HG02588 (cell line): ENCODE measurements around the gene STRN4.

Experiments
- ATAC-seq: cut with Tn5 transposase; IDR thresholded peaks from one replicate; pipeline ENCODE4 v1.9.1; 2021; ENCODE audit warnings: mild to moderate bottlenecking, moderate library complexity; ENCODE audit not compliant: unreplicated experiment

STRN4 gene

DNA sequence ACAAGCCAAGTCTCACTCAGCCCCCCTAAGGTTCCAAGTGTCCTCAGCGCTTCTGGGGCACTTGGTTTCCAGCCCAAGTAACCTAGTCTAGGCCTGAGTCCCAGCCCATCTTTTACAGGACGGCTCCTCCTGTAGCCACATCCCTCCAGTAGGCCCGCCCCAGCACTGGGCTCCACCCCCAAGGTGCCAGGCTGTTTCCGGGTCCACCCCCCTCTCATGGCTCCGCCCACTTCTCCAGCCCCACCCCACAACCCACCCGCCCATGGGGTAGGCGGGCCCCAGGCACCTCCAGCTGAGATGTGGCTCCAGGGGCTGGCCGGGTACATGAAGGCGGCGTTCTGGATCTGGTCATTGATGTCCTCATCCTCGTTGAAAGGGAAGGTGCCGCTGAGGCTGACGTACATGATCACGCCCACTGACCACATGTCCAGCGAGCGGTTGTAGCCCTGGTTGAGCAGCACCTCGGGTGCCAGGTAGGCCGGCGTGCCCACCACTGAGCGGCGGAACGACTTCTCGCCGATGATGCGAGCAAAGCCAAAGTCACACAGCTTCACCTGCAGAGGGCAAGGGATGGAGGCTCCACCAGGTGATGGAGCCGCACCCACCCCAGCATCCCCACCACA is 68.0 kb downstream of the STRN4 start:
- no peak for ATAC-seq

DNA sequence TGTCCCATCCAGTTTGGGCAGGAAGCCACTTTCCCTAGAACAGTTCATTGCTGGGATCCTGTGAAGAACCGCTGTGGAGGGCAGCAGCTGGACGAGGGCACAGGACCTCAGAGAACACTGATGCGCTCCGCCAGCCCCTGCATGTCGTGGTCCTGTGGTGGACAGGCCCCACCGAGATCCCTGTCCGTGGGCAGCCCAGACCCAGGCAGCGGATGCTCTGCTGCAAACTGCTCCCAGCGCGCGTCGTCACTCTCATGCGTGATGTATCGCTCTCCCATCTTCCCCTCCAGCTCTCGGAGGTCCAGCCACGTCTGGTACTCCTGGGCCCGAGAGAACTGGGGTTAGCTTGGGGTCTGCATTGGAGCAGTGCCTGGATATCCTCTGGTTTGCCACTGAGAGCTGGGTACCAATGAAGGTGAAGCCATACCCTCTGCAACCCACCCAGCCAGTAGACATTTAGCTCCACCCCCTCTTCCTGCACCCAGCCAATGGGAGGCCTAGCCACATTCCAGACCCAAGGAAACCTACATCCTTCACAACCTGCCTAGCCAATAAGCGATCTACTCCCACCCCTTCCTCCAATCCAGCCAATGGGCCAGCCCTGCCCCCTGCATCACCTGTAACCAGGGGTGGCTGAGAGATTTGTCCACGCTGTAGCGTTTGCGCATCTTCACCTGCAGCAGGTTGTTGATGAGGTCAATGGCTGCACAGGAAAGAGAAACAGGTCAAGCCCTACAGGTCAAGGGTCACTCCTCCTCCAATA is 71.7 kb downstream of the STRN4 start:
- ATAC-seq, result no peak

DNA sequence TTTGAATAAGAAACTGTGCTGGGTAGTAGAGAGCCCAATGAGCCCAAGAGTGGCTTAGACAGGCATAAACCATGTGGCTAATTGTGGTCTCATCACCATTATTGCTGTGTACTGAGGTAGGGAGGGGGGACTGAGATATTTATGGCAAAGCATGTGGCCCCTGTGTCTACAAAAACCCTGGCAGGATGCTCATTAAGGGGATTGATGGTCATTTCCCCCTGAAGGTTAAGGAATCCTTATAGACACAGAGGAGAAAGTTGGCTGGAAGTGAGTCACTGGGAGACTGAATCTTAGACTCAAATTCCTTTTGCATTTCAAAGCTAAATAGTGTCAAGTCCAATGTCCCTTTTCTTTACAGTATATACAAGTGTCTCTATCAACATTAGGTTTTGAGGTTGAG is 75.4 kb downstream of the STRN4 start:
- ATAC-seq, result no peak
